Dermis blood vessel endothelial cell (primary cell): ENCODE measurements around the gene TCP11X1. TPM values are rescaled to one million over a fixed set of nuclear protein-coding genes. Genes with fewer than 3 reads are reported as not detected.
"Not testable (repeated sequence)": the region's sequence is repeated elsewhere in the genome, so short reads cannot be mapped to it uniquely, and the experiment has no call there.

Source experiments
- DNase-seq: peaks from one replicate; pipeline ENCODE4 v3.0.0; 2010
- total RNA-seq: library from RNA; depleted of rRNA; stranded (reverse); fragments of >200 nt; gene quantifications from 2 replicates; pipeline ENCODE4 v1.2.3, GENCODE V29; 2014

Gene TCP11X1
- not detected in 2 replicates for total RNA-seq

- not testable (repeated sequence) for DNase-seq
Observed at GRCh38 chrX:102214986-102215385, at the start of gene TCP11X1. Gene TCP11X1 (plus strand): TSS chrX:102215301.

GRCh38 chrX:102185967-102186720 lies 29.0 kb upstream of the TCP11X1 start:
- DNase-seq: no peak

GRCh38 chrX:102207940-102208339 lies 7.2 kb upstream of the TCP11X1 start:
- DNase-seq: not testable (repeated sequence)

GRCh38 chrX:102216497-102216896 lies 1.4 kb downstream of the TCP11X1 start:
- DNase-seq: not testable (repeated sequence)

- not testable (repeated sequence) for DNase-seq
Observed at GRCh38 chrX:102235678-102236077, 20.6 kb downstream of the TCP11X1 start.

- DNase-seq: not testable (repeated sequence)
Observed at GRCh38 chrX:102240265-102240664, 25.2 kb downstream of the TCP11X1 start.

GRCh38 chrX:102246893-102247292 lies 31.8 kb downstream of the TCP11X1 start, which contains the start of gene NXF2:
Gene NXF2 (plus strand): TSS chrX:102247167. CDS start chrX:102307079, 59,912 bp downstream.
- not testable (repeated sequence) for DNase-seq

- DNase-seq: not testable (repeated sequence)
Observed at GRCh38 chrX:102272231-102272630, 57.1 kb downstream of the TCP11X1 start.

Other genes starting within 250 kb of the TCP11X1 start
- not detected in 2 replicates for gene TCEAL2, start 89.6 kb upstream of the TCP11X1 start, total RNA-seq
- not detected in 2 replicates for gene TCEAL6, start 72.8 kb upstream of the TCP11X1 start, total RNA-seq
- gene BEX5, start 59.3 kb upstream of the TCP11X1 start, total RNA-seq: 0.17 TPM in 1 of 2 replicates, not detected in the other
- not detected in 2 replicates for gene NXF2, start 31.9 kb downstream of the TCP11X1 start, total RNA-seq
- not detected in 2 replicates for gene NXF2B, start 224.7 kb downstream of the TCP11X1 start, total RNA-seq